DND-41 (cell line): ENCODE measurements around the gene SLC48A1.

Experiments
- CTCF ChIP-seq: IDR thresholded peaks from 2 replicates; pipeline ENCODE4 v1.5.1; 2012; ENCODE audit warnings: borderline replicate concordance, low read length, moderate library complexity, mild to moderate bottlenecking; ENCODE audit not compliant: poor library complexity, severe bottlenecking; ENCODE audit errors: extremely low read depth
- EZH2 ChIP-seq: IDR thresholded peaks from 3 replicates; pipeline ENCODE4 v1.6.1; 2012; ENCODE audit warnings: borderline replicate concordance, low read depth, mild to moderate bottlenecking, moderate library complexity, low read length, inconsistent platforms; ENCODE audit not compliant: severe bottlenecking

GRCh38 chr12:47768323-47768811 is 4.7 kb upstream of the SLC48A1 start:
- TF ChIP-seq CTCF (no peak), EZH2 (no peak)
